Measurements from ENCODE around the gene XRCC5. TPM values are rescaled to one million over a fixed set of nuclear protein-coding genes. Genes with fewer than 3 reads are reported as not detected.
"Not testable (repeated sequence)": the region's sequence is repeated elsewhere in the genome, so short reads cannot be mapped to it uniquely, and the experiment has no call there.

XRCC5 gene
- total and polyA plus RNA-seq, 3 donors from 2014 or later, result 132 to 145 (median 133) TPM

DNA sequence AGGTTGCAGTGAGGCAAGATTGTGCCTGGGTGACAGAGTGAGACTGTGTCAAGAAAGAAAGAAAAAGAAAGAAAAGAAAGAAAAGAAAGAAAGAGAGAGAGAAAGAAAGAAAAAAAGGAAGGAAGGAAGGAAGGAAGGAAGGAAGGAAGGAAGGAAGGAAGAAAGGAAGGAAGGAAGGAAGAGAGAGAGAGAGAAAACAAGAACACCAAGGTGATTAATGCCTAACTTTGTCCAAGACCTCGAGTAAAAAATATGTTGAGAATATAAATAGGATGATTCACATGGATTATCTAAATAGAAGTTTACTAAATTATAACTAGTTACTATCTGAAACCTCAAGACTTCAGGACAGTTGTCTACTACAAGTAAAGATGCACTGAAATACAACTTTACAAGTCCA is 34.8 kb upstream of the XRCC5 start:
- H3K9me3 ChIP-seq, result no peaks in the 10 kb centered on the region
- no peak for TF ChIP-seq POLR2A (IDR thresholded peaks at IDR 0.05)
- TF ChIP-seq, protein P1, sequence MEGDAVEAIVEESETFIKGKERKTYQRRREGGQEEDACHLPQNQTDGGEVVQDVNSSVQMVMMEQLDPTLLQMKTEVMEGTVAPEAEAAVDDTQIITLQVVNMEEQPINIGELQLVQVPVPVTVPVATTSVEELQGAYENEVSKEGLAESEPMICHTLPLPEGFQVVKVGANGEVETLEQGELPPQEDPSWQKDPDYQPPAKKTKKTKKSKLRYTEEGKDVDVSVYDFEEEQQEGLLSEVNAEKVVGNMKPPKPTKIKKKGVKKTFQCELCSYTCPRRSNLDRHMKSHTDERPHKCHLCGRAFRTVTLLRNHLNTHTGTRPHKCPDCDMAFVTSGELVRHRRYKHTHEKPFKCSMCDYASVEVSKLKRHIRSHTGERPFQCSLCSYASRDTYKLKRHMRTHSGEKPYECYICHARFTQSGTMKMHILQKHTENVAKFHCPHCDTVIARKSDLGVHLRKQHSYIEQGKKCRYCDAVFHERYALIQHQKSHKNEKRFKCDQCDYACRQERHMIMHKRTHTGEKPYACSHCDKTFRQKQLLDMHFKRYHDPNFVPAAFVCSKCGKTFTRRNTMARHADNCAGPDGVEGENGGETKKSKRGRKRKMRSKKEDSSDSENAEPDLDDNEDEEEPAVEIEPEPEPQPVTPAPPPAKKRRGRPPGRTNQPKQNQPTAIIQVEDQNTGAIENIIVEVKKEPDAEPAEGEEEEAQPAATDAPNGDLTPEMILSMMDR (IDR thresholded peaks at IDR 0.05), result no peak
- intact Hi-C loops (cut with DNase I; ENCODE audit: low total_unique reads), result no loop called here

DNA sequence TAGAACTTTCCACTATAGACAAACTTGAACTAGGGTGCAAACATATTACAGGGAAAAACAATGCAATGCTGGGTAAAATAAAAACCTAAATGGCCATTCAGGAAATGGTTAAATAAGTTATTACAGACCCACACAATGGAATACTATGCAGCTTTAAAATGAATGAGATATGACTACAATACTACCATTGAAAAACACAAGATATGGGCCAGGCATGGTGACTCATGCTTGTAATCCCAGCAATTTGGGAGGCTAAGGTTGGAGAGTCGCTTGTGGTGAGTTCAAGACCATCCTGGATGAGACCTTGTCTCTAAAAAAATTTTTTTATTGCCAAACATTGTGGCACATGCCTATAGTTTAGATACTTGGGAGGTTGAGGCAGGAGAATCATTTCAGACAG is 34.4 kb upstream of the XRCC5 start:
- H3K27ac ChIP-seq, result no peak overlapping the region
- WGBS, 2 donors, result 79 to 82% methylated on average over 1 of the region's 1 CpG
- no peaks in the 10 kb centered on the region for H3K27me3 ChIP-seq
- intact Hi-C loops (cut with DNase I; ENCODE audit: low total_unique reads), result no loop called here
- H3K9me3 ChIP-seq, result no peaks in the 10 kb centered on the region
- H3K36me3 ChIP-seq (ENCODE audit: low read depth, missing control alignments), result no peaks in the 10 kb centered on the region
- no peak for TF ChIP-seq POLR2A (IDR thresholded peaks at IDR 0.05)
- TF ChIP-seq, protein P1 (IDR thresholded peaks at IDR 0.05), result no peak
- H3K4me3 ChIP-seq, result no peak overlapping the region
- H3K4me1 ChIP-seq, result no peaks in the 10 kb centered on the region
- DNase-seq, result no peak

More for the DNA sequence above, 34.8 kb upstream of the XRCC5 start:
- no peaks in the 10 kb centered on the region for H3K27me3 ChIP-seq
- no peaks in the 10 kb centered on the region for H3K36me3 ChIP-seq (ENCODE audit: low read depth, missing control alignments)
- no peak overlapping the region for H3K27ac ChIP-seq
- DNase-seq, result no peak
- 56 to 70% methylated on average over 1 of the region's 1 CpG for whole genome bisulfite sequencing, 2 donors
- no peaks in the 10 kb centered on the region for H3K4me1 ChIP-seq
- H3K4me3 ChIP-seq, result no peak overlapping the region

DNA sequence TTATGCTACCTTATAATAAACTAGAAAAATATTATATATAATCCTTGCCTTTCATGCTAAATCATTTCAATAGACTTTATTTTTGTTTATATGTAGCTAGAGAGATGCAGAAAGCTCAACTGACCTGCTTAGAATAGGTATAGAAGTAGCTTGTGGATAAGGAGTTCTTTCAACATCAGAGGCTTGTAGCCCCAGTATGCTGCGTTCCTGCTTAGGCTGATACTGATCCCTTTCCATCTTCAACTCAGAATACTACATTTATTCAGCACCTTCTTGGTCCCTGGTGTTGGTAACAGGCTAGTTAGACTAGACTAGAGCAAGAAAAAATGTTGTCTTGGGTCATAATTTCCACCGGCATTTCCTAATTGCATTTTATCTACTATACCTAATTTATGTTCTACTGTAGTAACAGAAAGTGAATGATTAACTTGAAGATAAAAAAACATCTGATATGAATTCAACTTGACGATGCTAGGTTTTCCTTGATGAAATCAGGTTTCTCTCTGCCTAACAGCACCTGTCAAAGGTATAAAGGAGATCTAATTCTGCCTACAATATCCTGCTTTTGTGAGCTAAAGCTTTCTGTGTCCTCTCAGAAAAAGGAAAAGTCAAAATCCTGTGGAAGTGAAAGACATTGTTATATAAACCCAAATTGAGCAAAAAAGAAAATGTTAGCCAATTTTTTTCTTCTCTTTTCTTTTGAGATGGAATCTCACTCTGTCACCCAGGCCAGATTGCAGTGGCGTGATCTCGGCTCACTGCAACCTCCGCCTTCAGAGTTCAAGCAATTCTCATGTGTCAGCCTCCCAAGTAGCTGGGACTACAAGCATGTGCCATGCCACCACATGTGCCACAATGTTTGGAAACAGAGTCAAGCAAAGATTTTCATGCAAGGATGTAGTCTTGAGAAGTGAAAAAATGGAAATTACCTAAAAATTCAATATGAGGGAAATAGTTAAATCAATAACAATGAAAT is 33.4 kb upstream of the XRCC5 start:
- TF ChIP-seq POLR2A (IDR thresholded peaks at IDR 0.05), result no peak
- TF ChIP-seq, protein P1 (IDR thresholded peaks at IDR 0.05), result no peak
- 86 to 87% methylated on average over 6 of the region's 6 CpGs for WGBS, 2 donors
- no peaks in the 10 kb centered on the region for H3K9me3 ChIP-seq
- intact Hi-C loops (cut with DNase I; ENCODE audit: low total_unique reads), result no loop called here
- no peaks in the 10 kb centered on the region for H3K36me3 ChIP-seq (ENCODE audit: low read depth, missing control alignments)
- no peaks in the 10 kb centered on the region for H3K4me1 ChIP-seq
- no peaks in the 10 kb centered on the region for H3K27me3 ChIP-seq
- no peak overlapping the region for H3K4me3 ChIP-seq
- no peak for DNase-seq
- no peak overlapping the region for H3K27ac ChIP-seq

DNA sequence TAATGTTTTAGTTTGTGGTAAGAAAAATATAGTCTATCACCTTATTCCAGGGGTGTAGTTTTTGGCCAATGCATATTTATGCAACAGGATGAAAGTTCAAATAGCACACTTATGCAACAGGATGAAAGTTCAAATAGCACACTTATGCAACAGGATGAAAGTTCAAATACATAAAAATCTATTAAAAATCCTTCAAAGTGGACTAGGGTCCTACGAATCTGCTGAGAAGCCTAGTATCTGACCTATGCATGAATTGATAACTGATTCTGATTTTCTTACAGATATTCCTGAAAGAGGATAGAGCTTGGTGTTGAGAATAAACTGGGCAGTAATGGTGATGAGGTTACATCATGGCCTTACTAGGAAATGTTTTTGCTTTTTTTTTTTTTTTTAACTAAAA is 30.4 kb upstream of the XRCC5 start:
- DNase-seq, result no peak
- Histone ChIP-seq H3K27me3 (no peaks in the 10 kb centered on the region), H3K4me3 (no peak overlapping the region), H3K27ac (no peak overlapping the region), H3K4me1 (no peaks in the 10 kb centered on the region), H3K9me3 (no peaks in the 10 kb centered on the region), H3K36me3 (ENCODE audit: low read depth, missing control alignments) (no peaks in the 10 kb centered on the region)
- WGBS, 2 donors, result 63 to 64% methylated on average over 1 of the region's 1 CpG
- intact Hi-C loops (cut with DNase I; ENCODE audit: low total_unique reads), result no loop called here
- TF ChIP-seq, protein P1 (IDR thresholded peaks at IDR 0.05), result no peak
- no peak for TF ChIP-seq POLR2A (IDR thresholded peaks at IDR 0.05)

DNA sequence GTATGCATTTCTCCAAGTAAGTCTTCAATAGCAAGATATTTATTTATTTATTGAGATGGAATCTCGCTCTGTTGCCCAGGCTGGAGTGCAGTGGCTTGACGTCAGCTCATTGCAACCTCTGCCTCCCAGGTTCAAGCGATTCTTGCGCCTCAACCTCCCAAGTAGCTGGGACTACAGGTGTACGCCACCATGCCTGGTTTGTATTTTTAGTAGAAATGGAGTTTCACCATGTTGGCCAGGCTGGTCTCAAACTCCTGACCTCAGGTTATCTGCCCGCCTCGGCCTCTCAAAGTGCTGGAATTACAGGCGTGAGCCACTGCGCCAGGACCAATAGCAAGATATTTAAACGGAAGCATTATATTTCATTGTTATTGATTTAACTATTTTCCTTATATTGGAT is 29.1 kb upstream of the XRCC5 start:
- intact Hi-C loops (cut with DNase I; ENCODE audit: low total_unique reads); H3K4me1 ChIP-seq; H3K27me3 ChIP-seq; H3K27ac ChIP-seq; DNase-seq; H3K4me3 ChIP-seq; H3K36me3 ChIP-seq (ENCODE audit: low read depth, missing control alignments); H3K9me3 ChIP-seq: not testable (repeated sequence)
- WGBS, 2 donors, result 78 to 90% methylated on average over 10 of the region's 10 CpGs

Measured in testis (tissue), 3 donors.